ENCODE measurements around the gene GAP43.

DNA sequence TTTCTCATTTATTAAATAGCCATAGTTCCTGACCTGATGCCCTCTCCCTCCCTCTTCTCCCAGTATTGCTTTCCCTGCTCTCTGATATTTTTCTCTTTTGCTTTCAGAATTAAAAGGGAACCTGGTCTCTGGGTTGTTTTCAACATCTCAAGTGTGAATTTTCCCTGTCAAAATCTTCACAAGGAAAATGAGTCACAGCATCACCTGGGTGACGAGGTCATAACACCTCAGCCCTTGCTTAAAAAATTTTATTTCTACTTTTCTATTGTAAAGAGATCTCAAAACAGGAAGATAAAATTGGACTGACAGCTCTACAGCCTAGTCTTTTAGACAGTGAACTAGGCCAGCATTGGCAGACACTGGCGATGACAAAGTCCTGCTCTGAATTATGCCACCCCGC lies 40.1 kb downstream of the GAP43 start:
- TF ChIP-seq, protein P1, sequence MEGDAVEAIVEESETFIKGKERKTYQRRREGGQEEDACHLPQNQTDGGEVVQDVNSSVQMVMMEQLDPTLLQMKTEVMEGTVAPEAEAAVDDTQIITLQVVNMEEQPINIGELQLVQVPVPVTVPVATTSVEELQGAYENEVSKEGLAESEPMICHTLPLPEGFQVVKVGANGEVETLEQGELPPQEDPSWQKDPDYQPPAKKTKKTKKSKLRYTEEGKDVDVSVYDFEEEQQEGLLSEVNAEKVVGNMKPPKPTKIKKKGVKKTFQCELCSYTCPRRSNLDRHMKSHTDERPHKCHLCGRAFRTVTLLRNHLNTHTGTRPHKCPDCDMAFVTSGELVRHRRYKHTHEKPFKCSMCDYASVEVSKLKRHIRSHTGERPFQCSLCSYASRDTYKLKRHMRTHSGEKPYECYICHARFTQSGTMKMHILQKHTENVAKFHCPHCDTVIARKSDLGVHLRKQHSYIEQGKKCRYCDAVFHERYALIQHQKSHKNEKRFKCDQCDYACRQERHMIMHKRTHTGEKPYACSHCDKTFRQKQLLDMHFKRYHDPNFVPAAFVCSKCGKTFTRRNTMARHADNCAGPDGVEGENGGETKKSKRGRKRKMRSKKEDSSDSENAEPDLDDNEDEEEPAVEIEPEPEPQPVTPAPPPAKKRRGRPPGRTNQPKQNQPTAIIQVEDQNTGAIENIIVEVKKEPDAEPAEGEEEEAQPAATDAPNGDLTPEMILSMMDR (IDR thresholded peaks at IDR 0.05 in 8 of 11, conservative IDR thresholded peaks at IDR 0.05 in 3 of 11), result no peak
- TF ChIP-seq POLR2A (IDR thresholded peaks at IDR 0.05), result no peak
- no peak for TF ChIP-seq POLR2AphosphoS5 (IDR thresholded peaks at IDR 0.05)
